Measurements from ENCODE around the gene UTP4.

UTP4 gene

GRCh38 chr16:69127966-69128510 is 4.4 kb upstream of the UTP4 start:
- H3K9me3 ChIP-seq (ENCODE audit: control insufficient read depth, low read length), result no peaks in the 10 kb centered on the region
- peaks cover 3% of the 10 kb centered on the region for H3K4me1 ChIP-seq
- no peak for TF ChIP-seq CTCF (IDR thresholded peaks at IDR 0.05)
- no peak overlapping the region for H3K4me3 ChIP-seq (ENCODE audit: low read depth, low read length)
- no peak overlapping the region for H3K9ac ChIP-seq
- H3K79me2 ChIP-seq, result peaks cover 22% of the 10 kb centered on the region
- H3K4me2 ChIP-seq (ENCODE audit: low read length), result no peak overlapping the region
- H3K27me3 ChIP-seq (ENCODE audit: control insufficient read depth, insufficient read depth, low read length), result no peaks in the 10 kb centered on the region
- H3K27ac ChIP-seq, result no peak overlapping the region
- no peaks in the 10 kb centered on the region for H3K36me3 ChIP-seq (ENCODE audit: control insufficient read depth, insufficient read depth, low read length)
- H2AFZ ChIP-seq, result no peak overlapping the region

GRCh38 chr16:69130461-69130860 is 2.0 kb upstream of the UTP4 start:
- Histone ChIP-seq H3K4me1 (peaks cover 7% of the 10 kb centered on the region), H3K4me3 (ENCODE audit: low read depth, low read length) (no peak overlapping the region), H3K79me2 (peaks cover 18% of the 10 kb centered on the region), H3K27ac (no peak overlapping the region), H3K36me3 (ENCODE audit: control insufficient read depth, insufficient read depth, low read length) (no peaks in the 10 kb centered on the region), H3K27me3 (ENCODE audit: control insufficient read depth, insufficient read depth, low read length) (no peaks in the 10 kb centered on the region), H3K9ac (no peak overlapping the region), H3K9me3 (ENCODE audit: control insufficient read depth, low read length) (no peaks in the 10 kb centered on the region), H2AFZ (no peak overlapping the region), H3K4me2 (ENCODE audit: low read length) (no peak overlapping the region)
- no peak for TF ChIP-seq CTCF (IDR thresholded peaks at IDR 0.05)

GRCh38 chr16:69131167-69131838 is 1.1 kb upstream of the UTP4 start:
- peak overlapping the region; percentile 64 for H3K4me2 ChIP-seq (ENCODE audit: low read length)
- peak overlapping the region; percentile 13 for H3K9ac ChIP-seq
- TF ChIP-seq CTCF (IDR thresholded peaks at IDR 0.05), result no peak
- H3K4me1 ChIP-seq, result peaks cover 7% of the 10 kb centered on the region
- H2AFZ ChIP-seq, result peak overlapping the region; percentile 76
- peaks cover 18% of the 10 kb centered on the region for H3K79me2 ChIP-seq
- H3K4me3 ChIP-seq (ENCODE audit: low read depth, low read length), result peak overlapping the region; percentile 92
- H3K27me3 ChIP-seq (ENCODE audit: control insufficient read depth, insufficient read depth, low read length), result no peaks in the 10 kb centered on the region
- no peaks in the 10 kb centered on the region for H3K9me3 ChIP-seq (ENCODE audit: control insufficient read depth, low read length)
- H3K27ac ChIP-seq, result peak overlapping the region; percentile 73
- no peaks in the 10 kb centered on the region for H3K36me3 ChIP-seq (ENCODE audit: control insufficient read depth, insufficient read depth, low read length)

GRCh38 chr16:69131839-69132423 is 518 bp upstream of the UTP4 start:
- Histone ChIP-seq H2AFZ (peak overlapping the region; percentile 98), H3K4me1 (peaks cover 7% of the 10 kb centered on the region), H3K9me3 (ENCODE audit: control insufficient read depth, low read length) (no peaks in the 10 kb centered on the region)

More at GRCh38 chr16:69131839-69132423, 518 bp upstream of the UTP4 start:
- Histone ChIP-seq H3K79me2 (peaks cover 16% of the 10 kb centered on the region), H3K9ac (peak overlapping the region; percentile 13), H3K36me3 (ENCODE audit: control insufficient read depth, insufficient read depth, low read length) (no peaks in the 10 kb centered on the region), H3K27ac (peak overlapping the region; percentile 73), H3K27me3 (ENCODE audit: control insufficient read depth, insufficient read depth, low read length) (no peaks in the 10 kb centered on the region), H3K4me2 (ENCODE audit: low read length) (peak overlapping the region; percentile 64), H3K4me3 (ENCODE audit: low read depth, low read length) (peak overlapping the region; percentile 92)
- TF ChIP-seq CTCF (IDR thresholded peaks at IDR 0.05), result no peak
